GM12892 (cell line): ENCODE data around the gene TEX2.

Source experiments
- DNase-seq: peaks from one replicate; pipeline ENCODE4 v3.0.0; 2011; ENCODE audit not compliant: insufficient read length
- FAIRE-seq: peaks from 2 replicates; lab custom pipeline; 2011; peaks lifted over from hg19 to GRCh38; lab: Jason Lieb, UNC
- POLR2A ChIP-seq: IDR thresholded peaks from 2 replicates; pipeline ENCODE4 v1.6.1; 2011; ENCODE audit warnings: low read depth, low read length, control low read depth
- POLR2AphosphoS5 ChIP-seq: IDR thresholded peaks from 2 replicates; pipeline ENCODE4 v1.6.1; 2011; ENCODE audit warnings: low read depth, low read length, control low read depth
- TAF1 ChIP-seq: IDR thresholded peaks from 2 replicates; pipeline ENCODE4 v1.6.1; 2011; ENCODE audit warnings: low read depth, mild to moderate bottlenecking, control low read depth, low read length, borderline replicate concordance

Gene TEX2

DNA sequence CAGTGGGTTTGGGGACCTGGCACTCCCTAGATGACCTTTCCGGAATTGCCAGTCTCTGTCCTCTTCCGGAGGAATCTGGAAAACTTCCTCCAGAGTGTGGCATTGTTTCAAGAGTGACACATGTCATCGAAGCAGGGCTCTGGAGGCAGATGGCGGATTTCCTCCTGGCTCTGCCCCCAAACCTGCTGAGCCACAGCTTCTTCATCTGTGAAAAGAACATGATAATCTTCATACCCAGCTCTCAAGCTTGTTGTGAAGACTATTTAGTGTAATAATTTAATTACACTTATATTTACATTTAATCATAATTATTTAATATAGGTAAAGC, 19.7 kb upstream of the TEX2 start:
- TF ChIP-seq POLR2AphosphoS5 (no peak), POLR2A (no peak), TAF1 (no peak)
- DNase-seq (no peak), FAIRE-seq (no peak)

DNA sequence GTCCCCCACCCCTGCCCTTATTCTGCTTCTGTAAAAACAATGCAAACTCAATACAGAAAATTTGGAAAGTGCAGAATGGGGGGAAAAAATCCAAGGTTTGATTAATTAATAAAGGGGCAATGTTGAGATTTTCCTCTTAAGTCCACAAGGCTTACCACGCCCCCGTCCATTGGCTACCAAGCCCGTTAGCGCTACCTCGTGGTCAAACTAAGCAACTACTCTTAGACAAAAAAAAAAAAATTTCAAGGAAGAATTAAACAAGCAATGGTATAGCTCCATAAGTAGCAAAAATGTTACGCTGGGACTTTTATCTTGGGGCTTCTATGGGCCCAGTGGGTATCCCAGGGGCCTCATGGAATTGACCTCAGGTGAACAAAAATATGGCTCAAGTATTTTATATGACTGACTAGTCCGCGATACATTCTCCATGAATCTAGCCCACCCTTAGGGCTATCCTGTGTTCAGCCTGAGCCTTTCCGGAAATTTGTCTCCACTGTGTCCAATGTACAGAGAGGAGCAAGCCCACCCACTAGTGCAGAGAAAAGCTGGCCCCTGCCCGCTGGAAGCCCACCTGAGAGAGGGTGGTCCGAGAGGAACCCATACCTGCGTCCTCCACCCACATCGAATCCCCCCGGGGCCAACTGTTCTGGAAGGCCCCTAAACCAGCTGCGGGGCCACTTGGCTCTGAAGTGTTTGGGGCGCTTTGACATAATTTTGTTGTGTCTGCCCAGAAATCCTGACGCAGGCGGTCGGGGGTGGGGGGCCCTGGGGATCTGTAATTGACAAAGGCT, 19.1 kb upstream of the TEX2 start:
- DNase-seq (peak; percentile 36), FAIRE-seq (no peak)
- TF ChIP-seq POLR2A: no peak
- no peak for TF ChIP-seq TAF1
- no peak for TF ChIP-seq POLR2AphosphoS5

DNA sequence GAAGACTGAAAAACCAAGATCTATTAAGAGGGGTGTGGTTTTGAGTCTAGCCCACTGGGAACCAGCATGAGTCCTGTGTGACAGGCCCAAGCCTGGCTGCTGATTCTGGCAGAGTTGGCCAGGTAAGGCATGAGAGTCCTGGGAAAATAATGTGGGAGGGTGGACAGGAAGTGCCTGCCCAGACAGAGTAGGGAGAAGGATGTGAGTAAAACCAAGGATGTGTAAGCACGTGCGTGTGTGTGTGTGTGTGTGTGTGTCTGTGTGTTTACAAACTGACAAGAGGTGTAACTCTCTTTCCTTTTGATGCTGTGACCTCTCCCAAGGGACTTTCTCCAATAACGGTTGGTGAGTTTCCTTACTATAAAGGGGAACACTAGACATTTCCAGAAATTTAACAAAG, 15.6 kb upstream of the TEX2 start:
- DNase-seq (no peak), FAIRE-seq (no peak)
- TF ChIP-seq POLR2A (no peak), POLR2AphosphoS5 (no peak), TAF1 (no peak)

DNA sequence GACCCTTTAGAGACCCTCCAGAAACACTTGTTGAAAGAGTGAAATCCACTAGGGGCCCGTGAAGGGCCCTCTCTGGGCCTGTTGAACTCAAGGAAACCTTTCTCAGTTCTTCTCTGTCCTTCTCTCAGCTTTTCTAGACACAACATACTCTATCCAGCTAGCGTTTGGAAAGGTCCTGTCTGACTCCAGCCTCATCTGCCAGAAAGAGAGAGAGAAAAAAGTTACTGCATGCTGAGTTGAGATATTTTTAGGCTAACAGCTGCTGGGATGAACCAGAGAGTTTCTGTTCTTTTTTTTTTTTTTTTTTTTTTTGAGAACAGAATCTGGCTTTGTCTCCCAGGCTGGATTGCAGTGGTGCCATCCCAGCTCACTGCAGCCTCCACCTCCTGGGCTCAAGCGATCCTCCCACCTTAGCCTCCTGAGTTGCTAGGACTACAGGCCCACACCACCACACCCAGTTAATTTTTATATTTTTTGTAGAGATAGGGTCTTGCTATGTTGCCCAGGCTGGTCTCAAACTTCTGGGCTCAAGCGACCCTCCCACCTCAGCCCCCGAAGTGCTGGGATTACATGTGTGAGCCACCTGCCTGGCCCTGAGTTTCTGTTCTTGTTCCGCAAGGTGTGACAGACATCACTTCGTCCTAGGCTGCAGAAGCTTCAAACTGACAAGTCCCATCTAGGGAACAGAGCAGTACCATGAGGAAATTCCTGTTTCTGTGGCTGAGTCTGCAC, 14.9 kb upstream of the TEX2 start:
- no peak for FAIRE-seq
- TF ChIP-seq POLR2AphosphoS5: no peak
- TF ChIP-seq POLR2A: no peak
- TF ChIP-seq TAF1: no peak
- no peak for DNase-seq

DNA sequence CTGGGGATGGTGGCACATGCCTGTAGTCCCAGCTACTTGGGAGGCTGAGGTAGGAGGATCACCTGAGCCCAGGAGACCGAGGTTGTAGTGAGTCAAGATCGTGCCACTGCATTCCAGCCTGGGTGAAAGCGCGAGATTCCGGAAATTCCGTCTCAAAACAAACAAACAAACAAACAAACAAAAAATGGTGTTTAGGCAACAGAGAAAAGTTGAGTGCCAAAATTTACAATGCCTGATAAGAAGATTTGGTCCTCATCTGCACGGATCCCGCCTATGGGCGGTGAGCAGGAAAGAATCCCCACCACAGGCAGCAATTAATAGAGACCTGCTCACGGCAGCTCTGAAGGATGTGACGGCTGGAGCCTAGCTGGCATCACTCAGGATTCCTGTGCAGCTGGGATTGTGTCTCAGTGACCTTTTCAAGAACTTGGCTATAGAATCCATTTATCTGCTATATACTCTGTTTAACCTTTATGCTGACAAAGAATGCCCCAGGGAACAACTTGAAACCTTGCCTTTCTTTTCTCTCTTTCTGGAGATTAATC, 14.0 kb upstream of the TEX2 start:
- no peak for TF ChIP-seq POLR2A
- DNase-seq (no peak), FAIRE-seq (no peak)

DNA sequence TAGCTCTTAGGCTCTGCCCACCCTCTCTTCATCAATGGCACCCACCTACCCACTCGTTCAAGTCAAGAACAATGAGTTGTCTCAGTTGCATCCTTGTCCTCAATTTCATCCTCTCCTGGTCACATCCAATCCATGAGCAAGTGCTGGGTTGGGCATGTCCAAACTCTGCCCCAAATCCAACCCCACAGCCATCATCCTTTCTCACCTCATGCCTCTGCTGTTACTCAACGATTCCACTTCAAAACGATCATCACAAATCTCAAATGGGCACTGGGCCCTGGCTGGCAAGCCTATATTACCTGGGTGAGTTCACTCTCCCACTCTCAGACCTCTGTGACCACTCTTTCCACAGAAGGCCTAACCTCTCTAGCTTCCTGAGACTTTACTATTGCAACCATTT, 12.0 kb upstream of the TEX2 start:
- no peak for FAIRE-seq
- DNase-seq: no peak
- TF ChIP-seq POLR2AphosphoS5 (no peak), POLR2A (no peak), TAF1 (no peak)

DNA sequence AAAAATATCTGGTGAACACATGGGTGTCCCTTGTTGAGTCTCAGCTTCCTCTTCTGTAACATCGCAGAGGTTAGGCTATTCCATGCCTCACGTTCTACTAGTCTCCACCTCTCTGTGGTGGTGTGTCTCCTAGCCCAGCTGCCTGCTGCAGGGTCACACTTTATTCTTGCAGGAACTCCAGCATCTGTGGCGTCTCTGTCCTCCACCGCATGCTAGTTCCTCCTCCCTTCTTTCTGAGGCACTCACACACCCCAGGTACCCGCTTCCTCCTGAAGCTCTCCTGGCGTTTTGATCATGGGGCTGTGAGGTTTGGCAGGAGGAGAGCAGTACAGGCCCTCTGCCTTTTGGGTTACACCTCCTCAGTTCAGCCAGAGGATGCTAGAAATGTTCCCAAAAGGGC, 9.9 kb upstream of the TEX2 start:
- no peak for TF ChIP-seq POLR2AphosphoS5
- TF ChIP-seq POLR2A: no peak
- no peak for TF ChIP-seq TAF1
- DNase-seq (no peak), FAIRE-seq (no peak)

DNA sequence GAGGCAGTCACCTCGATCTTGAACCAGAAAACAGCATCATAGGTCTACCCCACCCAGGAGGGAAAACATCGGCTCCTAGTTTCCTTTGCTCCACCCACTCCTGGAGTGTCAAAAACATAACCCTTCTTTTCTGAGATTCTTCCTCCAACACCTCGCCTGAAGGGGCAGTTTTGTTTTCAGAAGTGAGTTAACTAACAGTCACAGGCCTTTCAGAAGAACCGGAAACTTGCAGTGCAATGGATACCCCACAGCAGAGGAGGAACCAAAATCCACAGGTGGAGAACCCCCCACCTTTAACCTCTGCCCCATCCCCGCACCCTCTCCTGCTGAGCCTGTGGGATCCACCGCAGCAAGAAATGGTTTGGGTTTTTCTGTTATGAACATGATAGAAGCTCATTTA, 7.8 kb upstream of the TEX2 start:
- DNase-seq: no peak
- TF ChIP-seq POLR2AphosphoS5 (no peak), TAF1 (no peak), POLR2A (no peak)
- no peak for FAIRE-seq

DNA sequence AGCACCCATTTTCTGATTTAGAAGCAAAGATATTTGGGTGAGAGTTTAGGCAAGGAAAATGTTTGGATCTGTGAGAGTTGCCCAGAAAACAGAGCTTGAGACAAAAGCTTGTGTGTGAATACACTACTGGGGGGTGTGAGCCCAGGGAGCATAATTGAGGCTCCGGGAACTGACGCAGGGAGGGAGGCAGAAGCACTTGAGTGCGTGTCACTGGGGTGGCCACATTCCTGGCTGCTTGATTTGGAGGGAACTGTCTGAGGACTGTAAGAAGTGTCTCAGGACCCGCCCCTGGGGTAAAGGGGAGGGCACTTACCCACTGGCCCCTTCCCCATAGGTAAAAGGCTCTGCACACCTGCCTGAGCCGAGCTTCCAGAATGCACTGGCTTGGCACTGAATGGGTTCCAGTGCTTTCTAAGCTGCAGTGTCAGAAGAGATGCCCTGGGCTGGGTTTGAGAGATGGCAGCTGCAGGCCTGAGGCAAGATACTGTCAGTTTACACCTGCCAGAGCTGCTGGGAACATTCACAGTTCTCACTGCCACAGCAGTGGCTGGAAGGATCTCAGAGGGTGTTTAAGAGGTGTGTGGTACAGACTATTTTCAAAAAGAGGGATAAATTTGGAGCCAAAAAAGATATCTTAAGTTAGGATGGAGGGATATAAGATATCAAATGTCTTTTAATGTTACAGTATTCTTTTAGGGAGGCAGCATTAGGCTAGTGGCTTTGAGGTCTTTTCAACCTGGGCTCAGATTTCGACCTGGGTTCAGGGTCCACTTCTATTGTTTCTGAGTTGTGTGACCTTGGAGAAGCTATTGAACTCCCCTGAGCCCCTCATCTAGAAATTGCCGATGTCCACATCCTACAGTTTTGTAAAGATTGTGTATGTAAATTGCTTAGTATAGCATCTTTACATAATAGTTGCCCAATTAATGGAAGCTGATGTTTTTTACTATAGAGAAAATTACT, 6.9 kb upstream of the TEX2 start:
- TF ChIP-seq POLR2A (no peak), POLR2AphosphoS5 (no peak), TAF1 (no peak)
- no peak for DNase-seq
- no peak for FAIRE-seq

DNA sequence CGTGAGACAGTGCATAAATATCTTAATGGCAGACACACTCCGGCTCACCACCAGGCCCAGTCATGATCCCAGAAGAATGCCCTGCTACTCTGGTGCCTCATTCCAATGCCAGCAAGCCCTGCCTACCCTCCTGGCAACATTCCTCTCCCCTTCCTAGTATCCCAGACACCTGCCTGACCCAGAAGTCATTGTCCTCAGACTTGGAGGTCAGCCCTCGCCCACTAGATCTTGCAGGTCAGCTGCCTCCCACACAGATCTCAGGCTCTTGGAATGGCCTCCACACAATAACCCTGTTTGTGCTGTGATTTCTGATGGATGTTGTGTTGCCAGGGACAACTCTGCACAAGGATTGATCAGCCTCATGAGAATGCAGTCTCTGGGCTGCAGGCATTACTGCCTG, 1.8 kb upstream of the TEX2 start:
- FAIRE-seq (no peak), DNase-seq (no peak)
- TF ChIP-seq TAF1 (no peak), POLR2AphosphoS5 (no peak), POLR2A (no peak)
